ENCODE results near the gene FAM53A.

- no peak for TF ChIP-seq CTCF (conservative IDR thresholded peaks at IDR 0.05 in 1 of 2, IDR thresholded peaks at IDR 0.05 in 1 of 2; ENCODE audit: low read depth in 1 of 2, low read length in 2 of 2)
- TF ChIP-seq EZH2 (IDR thresholded peaks at IDR 0.05; ENCODE audit: low read length, missing control alignments): no peak
Observed at GRCh38 chr4:1592709-1593417, 91.2 kb downstream of the FAM53A start.

Data from fibroblast of lung (primary cell).